AG09309 (cell line): ENCODE results near the gene PLAGL1.

Experiments
- DNase-seq: peaks from one replicate; pipeline ENCODE4 v3.0.0-alpha.2; 2010; ENCODE audit warnings: low read depth
- H3K4me3 ChIP-seq: 2 replicates; pipeline ENCODE4 v1.5.1; 2011; ENCODE audit warnings: mild to moderate bottlenecking, low read depth, low read length, moderate library complexity; ENCODE audit not compliant: control insufficient read depth
- CTCF ChIP-seq: IDR thresholded peaks from 2 replicates; pipeline ENCODE4 v1.5.1; 2011; ENCODE audit warnings: mild to moderate bottlenecking, low read depth, low read length, inconsistent platforms; ENCODE audit not compliant: insufficient read depth, control insufficient read depth; ENCODE audit errors: missing control alignments

The PLAGL1 gene

GRCh38 chr6:143965503-143966171 is 42.4 kb downstream of the PLAGL1 start:
- TF ChIP-seq CTCF = no peak
- no peak overlapping the region for H3K4me3 ChIP-seq
- DNase-seq = peak; percentile 44

DNA sequence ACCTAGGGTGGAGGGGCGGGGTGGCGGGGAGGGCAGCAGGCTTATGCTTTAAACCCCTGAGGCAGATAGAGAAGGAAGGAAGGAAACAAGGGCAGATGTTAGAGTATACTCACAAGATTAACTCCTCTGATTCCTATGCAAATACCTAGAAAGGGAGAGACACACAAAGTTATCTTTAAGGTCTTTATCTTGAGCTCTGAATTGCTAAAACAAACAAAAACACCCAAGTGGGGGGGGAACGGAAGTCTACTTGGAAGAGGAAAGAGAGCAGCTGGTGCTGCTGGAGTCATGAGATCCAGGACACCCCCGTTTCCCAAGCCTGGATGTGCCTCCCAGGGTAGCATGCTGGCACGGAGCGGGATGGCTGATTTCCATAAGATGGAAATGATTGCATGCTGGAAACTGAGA is 43.4 kb downstream of the PLAGL1 start:
- DNase-seq = no peak
- TF ChIP-seq CTCF = no peak
- no peak overlapping the region for H3K4me3 ChIP-seq

DNA sequence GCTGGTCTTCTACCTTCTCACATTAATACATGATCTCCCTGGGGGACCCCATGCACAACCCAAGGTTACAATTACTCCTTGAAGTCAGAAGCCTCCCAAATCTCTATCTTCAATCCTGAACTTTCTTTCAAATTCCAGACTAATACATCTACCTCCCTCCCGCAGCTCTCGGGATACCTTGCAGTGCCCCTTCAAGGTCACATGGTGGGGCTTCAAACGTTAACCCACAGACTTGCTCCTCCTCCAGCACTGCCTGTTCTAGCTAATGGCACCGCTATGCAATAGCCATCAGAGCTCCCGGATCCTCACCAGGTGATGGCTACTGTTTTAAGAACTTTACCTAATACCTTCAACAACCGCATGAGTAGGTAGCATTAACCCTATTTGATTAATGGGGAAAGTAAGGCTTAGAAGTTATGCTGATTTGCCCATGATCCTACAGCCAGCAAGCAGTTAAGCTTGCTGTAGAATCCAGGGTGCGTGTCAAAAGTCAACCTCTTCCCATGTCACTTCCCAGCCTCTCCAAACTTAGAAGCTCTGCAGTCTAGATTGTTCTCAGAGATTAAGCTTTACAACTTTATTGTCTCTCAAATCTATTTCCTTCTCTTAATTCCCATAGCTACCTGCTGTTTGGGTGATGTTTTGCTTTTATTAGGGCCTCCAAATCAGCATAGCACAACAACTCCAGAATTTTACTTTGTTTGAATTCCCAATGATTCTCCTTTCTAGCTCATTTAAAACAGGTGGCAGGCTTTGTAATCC is 44.7 kb downstream of the PLAGL1 start:
- no peak for DNase-seq
- H3K4me3 ChIP-seq = no peak overlapping the region
- TF ChIP-seq CTCF = no peak

DNA sequence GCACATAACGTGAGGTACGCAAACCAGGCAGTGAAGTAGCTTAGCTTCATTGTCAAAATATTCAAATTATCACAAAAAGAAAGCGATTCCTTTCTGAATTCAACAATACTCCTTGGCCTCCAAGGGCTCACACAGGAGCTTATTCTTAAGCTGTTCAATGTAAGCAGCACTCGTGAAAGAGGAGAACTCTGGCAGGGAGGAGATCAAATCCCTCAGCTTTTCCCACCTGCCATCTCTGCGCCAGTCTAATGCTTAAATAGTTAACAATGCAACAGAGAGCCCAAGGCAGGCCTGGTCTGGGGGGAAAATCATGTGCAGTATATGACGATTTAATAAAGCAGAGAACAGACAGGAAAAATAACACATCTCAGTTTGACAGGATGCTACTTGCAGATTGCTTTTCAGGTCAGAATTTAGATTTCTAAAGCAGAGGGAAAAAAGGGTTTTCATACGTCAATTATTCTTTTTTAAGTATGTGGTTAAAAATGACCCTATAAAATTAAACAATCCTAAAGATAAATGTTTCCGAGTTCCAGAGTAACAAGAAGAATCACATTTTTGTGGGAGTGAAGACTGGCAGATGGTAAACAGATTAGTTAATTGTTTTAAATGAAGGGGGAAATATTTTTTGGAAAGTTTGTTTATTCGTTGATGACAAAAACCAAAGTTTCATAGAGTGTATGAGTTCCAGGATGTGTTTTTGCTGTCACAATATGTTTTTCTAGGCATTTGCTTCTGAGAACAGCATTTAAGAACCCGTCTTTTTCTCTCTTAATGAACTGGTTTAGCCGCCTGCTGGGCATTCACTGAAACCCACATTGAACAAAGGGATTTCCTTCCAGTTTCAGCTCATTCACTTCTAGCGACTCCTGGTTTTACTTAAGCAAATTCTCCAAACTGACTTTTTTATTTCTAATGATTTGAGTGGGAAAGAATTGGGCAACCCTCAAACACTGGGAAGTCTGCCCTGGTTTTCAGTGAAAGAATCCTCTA is 45.9 kb downstream of the PLAGL1 start:
- no peak overlapping the region for H3K4me3 ChIP-seq

DNA sequence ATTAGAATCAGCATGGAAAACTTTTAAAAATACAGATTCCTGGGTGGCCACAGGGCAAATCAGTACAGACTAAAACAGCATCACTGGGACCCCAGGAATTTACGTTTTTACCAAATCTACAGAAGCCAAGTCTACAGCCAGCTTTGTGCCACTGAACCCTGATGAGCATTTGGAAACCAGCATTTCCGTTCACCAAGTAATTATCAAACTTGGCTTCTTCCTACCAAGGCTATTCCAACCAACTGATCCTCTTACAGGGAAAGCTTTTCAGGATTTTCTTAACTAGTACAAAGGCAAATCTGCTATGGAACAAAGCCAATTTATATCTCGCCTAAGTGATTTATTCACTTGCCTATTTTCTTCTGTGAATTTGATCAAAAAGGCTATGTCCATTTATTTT is 47.0 kb downstream of the PLAGL1 start:
- DNase-seq = no peak
- H3K4me3 ChIP-seq = no peak overlapping the region
- no peak for TF ChIP-seq CTCF

More for the DNA sequence above, 45.9 kb downstream of the PLAGL1 start:
- peak; percentile 56 for TF ChIP-seq CTCF
- DNase-seq = peak; percentile 58

DNA sequence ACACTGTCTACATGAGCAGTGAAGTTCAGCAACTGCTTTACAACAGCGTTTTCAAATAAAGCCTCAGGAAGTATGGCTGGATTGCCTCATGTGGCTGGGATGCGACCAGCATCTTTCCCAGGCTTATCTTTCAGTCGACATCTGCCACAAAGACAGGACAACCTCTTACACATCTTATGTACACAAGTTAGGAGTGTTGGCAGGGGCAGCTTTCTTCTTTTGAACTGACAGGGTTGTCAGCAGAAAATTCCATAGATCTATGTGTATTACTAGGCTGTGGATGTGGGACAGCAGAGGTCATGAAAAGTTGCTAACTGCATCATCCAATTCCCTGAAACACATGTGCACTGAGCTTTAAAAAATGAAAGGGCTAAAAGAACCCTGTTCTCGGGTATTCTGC is 48.1 kb downstream of the PLAGL1 start:
- no peak overlapping the region for H3K4me3 ChIP-seq
- no peak for TF ChIP-seq CTCF
- no peak for DNase-seq
